Loucy (cell line): ENCODE data around the gene FAF2.
"Not testable (repeated sequence)": the region's sequence is repeated elsewhere in the genome, so short reads cannot be mapped to it uniquely, and the experiment has no call there.

ENCODE experiments used
- H2AFZ ChIP-seq: fragments of 200-600 bp; sonication (generic); 2 replicates; pipeline ENCODE4 v1.6.0; 2016; ENCODE audit warnings: antibody characterized with exemption, mild to moderate bottlenecking, low read length, moderate library complexity
- H3F3A ChIP-seq: fragments of 200-600 bp; 2 replicates; pipeline ENCODE4 v1.6.0; 2016; ENCODE audit warnings: antibody characterized with exemption, low read depth, mild to moderate bottlenecking
- H3K27me3 ChIP-seq: fragments of 200-600 bp; sonication (generic); 2 replicates; pipeline ENCODE4 v1.6.1; 2014; ENCODE audit warnings: low read length, mild to moderate bottlenecking; ENCODE audit not compliant: insufficient read depth, poor library complexity, severe bottlenecking
- H3K36me3 ChIP-seq: fragments of 200-600 bp; sonication (generic); 2 replicates; pipeline ENCODE4 v1.6.1; 2016; ENCODE audit warnings: low read length; ENCODE audit not compliant: insufficient read depth
- H3K4me1 ChIP-seq: fragments of 200-600 bp; sonication (generic); 2 replicates; pipeline ENCODE4 v1.5.1; 2014; ENCODE audit warnings: low read length, mild to moderate bottlenecking; ENCODE audit not compliant: insufficient read depth, poor library complexity, severe bottlenecking
- H3K4me2 ChIP-seq: fragments of 200-600 bp; sonication (generic); 2 replicates; pipeline ENCODE4 v1.6.0; 2014; ENCODE audit warnings: antibody characterized with exemption, low read length, low read depth, mild to moderate bottlenecking; ENCODE audit not compliant: poor library complexity, severe bottlenecking
- H3K4me3 ChIP-seq: fragments of 200-600 bp; sonication (generic); 2 replicates; pipeline ENCODE4 v1.5.1; 2014; ENCODE audit warnings: low read length, mild to moderate bottlenecking, mixed read lengths; ENCODE audit not compliant: poor library complexity, severe bottlenecking
- H3K79me2 ChIP-seq: fragments of 200-600 bp; sonication (generic); 2 replicates; pipeline ENCODE4 v1.6.1; 2014; ENCODE audit warnings: low read length; ENCODE audit not compliant: insufficient read depth
- H3K9ac ChIP-seq: fragments of 200-600 bp; sonication (generic); 2 replicates; pipeline ENCODE4 v1.6.0; 2014; ENCODE audit warnings: mild to moderate bottlenecking, low read depth, low read length, moderate library complexity; ENCODE audit not compliant: poor library complexity, severe bottlenecking
- H3K9me2 ChIP-seq: fragments of 200-600 bp; sonication (generic); replicated peaks from 2 replicates; pipeline ENCODE4 v1.6.1; 2016; ENCODE audit warnings: low read depth, low read length, mixed read lengths
- H3K9me3 ChIP-seq: fragments of 200-600 bp; sonication (generic); 2 replicates; pipeline ENCODE4 v1.6.1; 2014; ENCODE audit warnings: mild to moderate bottlenecking, antibody characterized with exemption, low read length, low read depth; ENCODE audit not compliant: insufficient read depth
- H4K20me1 ChIP-seq: fragments of 200-600 bp; sonication (generic); 2 replicates; pipeline ENCODE4 v1.6.0; 2014; ENCODE audit warnings: antibody characterized with exemption, low read length, mild to moderate bottlenecking; ENCODE audit not compliant: insufficient read depth, poor library complexity, severe bottlenecking
- EZH2phosphoT487 ChIP-seq: fragments of 200-600 bp; IDR thresholded peaks from 2 replicates; pipeline ENCODE4 v1.6.1; 2018; ENCODE audit warnings: antibody characterized with exemption, mild to moderate bottlenecking, moderate library complexity, borderline replicate concordance
- TF ChIP-seq, protein P1 (sequence below): fragments of 200-600 bp; sonication (generic); conservative IDR thresholded peaks from 2 replicates; pipeline ENCODE4 v1.5.1; 2014; ENCODE audit warnings: mild to moderate bottlenecking, antibody characterized with exemption, low read length

FAF2 gene

DNA sequence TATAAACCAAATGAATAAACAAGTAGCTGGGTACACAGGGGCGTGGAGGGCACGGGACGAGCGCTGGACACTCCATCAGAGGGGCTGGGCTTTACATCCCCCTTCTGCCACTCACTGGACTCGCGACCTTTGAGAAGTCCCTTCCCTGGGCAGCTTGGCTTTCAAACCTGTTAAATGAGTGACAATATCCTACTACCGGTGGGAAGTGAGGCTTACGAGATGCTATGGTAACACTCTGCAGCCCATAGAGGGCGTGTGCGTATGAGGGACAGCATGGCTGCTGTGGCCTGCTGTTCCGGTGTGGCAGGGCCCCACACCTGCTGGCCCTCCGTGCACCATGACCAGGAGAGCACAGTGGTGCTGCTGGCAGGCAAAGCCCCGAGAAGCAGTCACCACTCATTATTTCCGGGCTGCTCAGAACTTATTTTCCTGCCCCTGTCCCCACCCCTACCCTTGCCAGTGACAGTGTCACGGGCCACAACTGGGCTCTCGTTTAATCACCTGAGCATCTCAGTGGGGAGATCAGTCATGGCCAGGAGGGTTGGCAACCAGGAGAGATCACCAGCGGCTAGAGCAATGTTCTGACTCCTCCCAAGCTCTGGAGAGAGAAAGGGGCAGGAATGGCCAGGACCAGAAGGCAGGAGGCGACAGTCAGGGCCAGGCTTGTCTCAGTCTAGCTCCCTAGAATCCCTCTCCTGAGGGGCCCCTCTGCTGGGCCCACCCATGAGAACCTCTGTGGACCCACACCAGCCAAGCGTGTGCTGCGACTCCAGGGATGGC, 42.3 kb upstream of the FAF2 start:
- Histone ChIP-seq H3K36me3 (no peaks in the 10 kb centered on the region), H3K27me3 (no peaks in the 10 kb centered on the region), H3K4me3 (no peak overlapping the region), H2AFZ (no peak overlapping the region), H3K4me2 (no peak overlapping the region), H3K79me2 (no peaks in the 10 kb centered on the region), H3K9ac (no peak overlapping the region), H3K9me2 (no peaks in the 10 kb centered on the region), H4K20me1 (no peaks in the 10 kb centered on the region), H3K9me3 (no peaks in the 10 kb centered on the region), H3F3A (no peaks in the 10 kb centered on the region), H3K4me1 (no peaks in the 10 kb centered on the region)
- TF ChIP-seq EZH2phosphoT487: no peak
- TF ChIP-seq, protein P1, sequence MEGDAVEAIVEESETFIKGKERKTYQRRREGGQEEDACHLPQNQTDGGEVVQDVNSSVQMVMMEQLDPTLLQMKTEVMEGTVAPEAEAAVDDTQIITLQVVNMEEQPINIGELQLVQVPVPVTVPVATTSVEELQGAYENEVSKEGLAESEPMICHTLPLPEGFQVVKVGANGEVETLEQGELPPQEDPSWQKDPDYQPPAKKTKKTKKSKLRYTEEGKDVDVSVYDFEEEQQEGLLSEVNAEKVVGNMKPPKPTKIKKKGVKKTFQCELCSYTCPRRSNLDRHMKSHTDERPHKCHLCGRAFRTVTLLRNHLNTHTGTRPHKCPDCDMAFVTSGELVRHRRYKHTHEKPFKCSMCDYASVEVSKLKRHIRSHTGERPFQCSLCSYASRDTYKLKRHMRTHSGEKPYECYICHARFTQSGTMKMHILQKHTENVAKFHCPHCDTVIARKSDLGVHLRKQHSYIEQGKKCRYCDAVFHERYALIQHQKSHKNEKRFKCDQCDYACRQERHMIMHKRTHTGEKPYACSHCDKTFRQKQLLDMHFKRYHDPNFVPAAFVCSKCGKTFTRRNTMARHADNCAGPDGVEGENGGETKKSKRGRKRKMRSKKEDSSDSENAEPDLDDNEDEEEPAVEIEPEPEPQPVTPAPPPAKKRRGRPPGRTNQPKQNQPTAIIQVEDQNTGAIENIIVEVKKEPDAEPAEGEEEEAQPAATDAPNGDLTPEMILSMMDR: no peak

DNA sequence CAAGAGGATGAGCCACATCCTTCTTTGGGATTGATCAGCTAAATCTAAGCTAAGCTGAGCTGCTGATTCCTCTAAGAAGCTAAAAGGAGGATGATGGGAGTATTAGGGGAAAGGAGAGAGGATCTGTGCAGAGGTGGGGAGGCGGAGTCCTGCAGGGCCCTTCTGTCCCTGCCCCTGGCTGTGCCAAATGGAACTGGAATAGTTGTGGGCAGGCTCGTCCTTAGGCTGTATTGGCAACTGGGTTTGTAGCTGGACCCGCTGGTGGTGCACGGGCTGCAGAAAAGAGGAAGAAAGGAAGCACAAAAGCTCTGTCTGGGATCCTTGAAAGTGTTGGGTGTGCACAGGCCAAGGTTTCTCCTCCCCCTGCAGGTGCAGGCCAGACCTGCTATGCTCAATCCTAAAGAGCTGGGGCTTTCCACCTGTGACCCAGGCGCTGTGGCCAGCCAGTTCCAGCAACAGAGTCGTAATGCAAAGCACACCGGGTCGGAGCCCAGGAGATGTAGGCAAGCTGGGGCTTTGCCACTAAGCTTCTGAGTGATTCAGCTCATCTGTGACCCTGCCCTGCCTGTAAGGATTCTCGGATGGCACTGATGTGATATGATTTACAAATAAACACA, 41.6 kb upstream of the FAF2 start:
- Histone ChIP-seq H3K4me3 (no peak overlapping the region), H3K36me3 (no peaks in the 10 kb centered on the region), H2AFZ (no peak overlapping the region), H4K20me1 (no peaks in the 10 kb centered on the region), H3F3A (no peaks in the 10 kb centered on the region), H3K9me3 (no peaks in the 10 kb centered on the region), H3K9ac (no peak overlapping the region), H3K4me2 (no peak overlapping the region), H3K4me1 (no peaks in the 10 kb centered on the region), H3K9me2 (no peaks in the 10 kb centered on the region), H3K79me2 (no peaks in the 10 kb centered on the region), H3K27me3 (no peaks in the 10 kb centered on the region)
- TF ChIP-seq, protein P1: no peak
- no peak for TF ChIP-seq EZH2phosphoT487

DNA sequence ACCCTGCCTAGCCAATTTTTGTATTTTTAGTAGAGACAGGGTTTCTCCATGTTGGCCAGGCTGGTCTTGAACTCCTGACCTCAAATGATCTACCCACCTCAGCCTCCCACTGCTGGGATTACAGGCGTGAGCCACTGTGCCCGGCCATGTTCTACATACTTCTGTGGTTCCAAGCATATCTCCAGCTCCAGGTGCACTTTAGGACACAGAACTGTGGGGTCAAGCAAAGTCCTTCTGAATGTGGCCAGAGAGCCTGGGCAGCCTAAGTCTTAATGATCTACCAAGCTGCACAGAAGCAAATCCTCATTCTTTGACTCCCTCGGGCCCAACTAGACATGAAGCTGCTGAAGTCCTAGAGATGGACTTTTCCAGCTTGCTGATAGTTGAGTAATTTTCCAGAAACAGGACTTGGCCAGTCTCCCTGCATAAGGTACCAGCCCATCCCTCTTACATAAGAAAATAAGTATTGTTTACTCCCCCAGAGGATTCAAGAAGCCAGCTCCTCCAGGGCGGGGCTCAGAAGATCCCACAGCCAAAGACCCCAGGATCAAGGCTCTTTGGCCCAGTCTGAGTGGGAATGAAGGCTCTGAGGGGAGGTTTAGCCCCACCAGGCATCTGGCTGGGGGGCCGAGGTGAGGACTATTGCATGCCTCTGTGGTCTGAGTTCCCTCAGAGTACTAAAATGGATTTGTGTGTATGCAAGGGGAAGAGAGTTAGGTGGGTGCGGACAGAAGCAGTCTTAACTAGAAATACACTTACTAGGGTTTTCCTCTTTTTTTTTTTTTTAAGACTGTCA, 40.5 kb upstream of the FAF2 start:
- Histone ChIP-seq H3K4me1 (no peaks in the 10 kb centered on the region), H3K9me3 (no peaks in the 10 kb centered on the region), H3K9me2 (no peaks in the 10 kb centered on the region), H3K4me3 (no peak overlapping the region), H3K36me3 (no peaks in the 10 kb centered on the region), H3K9ac (no peak overlapping the region), H3K27me3 (no peaks in the 10 kb centered on the region), H2AFZ (no peak overlapping the region), H3K4me2 (no peak overlapping the region), H3K79me2 (no peaks in the 10 kb centered on the region), H4K20me1 (no peaks in the 10 kb centered on the region), H3F3A (no peaks in the 10 kb centered on the region)
- TF ChIP-seq, protein P1: no peak
- TF ChIP-seq EZH2phosphoT487: no peak

DNA sequence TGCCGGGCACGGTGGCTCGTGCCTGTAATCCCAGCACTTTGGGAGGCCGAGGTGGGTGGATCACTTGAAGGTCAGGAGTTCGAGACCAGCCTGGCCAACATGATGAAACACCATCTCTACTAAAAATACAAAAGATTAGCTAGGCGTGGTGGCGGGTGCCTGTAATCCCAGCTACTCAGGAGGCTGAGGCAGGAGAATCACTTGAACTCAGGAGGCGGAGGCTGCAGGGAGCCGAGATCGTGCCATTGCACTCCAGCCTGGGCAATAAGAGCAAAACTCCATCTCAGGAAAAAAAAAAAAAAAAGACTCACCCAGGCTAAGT, 40.0 kb upstream of the FAF2 start:
- not testable (repeated sequence) for H3K4me2 ChIP-seq, H3K9me2 ChIP-seq, H3K27me3 ChIP-seq, H3K4me1 ChIP-seq, H3K9ac ChIP-seq, H3F3A ChIP-seq, H2AFZ ChIP-seq, H3K4me3 ChIP-seq, H3K79me2 ChIP-seq, H4K20me1 ChIP-seq, H3K36me3 ChIP-seq, H3K9me3 ChIP-seq
